ENCODE measurements around the gene RASGRP1.

DNA sequence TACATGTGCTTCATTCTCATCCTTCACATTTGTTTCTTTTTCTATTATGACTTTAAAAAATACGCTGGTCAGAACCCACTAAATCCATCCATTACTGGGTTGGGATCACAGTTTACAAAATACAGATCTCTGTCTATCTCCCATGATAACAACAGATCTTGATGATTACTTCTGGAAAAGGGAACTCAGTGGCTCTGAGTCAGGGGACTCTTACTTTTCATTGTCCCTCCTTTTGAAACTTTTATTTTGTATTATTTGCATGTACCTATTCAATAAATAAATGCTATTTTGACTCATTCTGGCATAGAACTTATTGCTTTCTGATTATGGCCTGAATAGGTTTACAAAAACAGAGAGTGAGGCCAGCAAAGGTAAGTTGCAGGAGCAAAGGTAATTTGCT is 11.6 kb upstream of the RASGRP1 start:
- TF ChIP-seq GATA2 (IDR thresholded peaks at IDR 0.05; ENCODE audit: low read depth, low read length) = no peak
- TF ChIP-seq GATA3 (IDR thresholded peaks at IDR 0.05; ENCODE audit: low read depth, low read length) = no peak
